Panc1 (cell line): ENCODE measurements around the gene MYL10.

ENCODE experiments used
- SIN3A ChIP-seq: IDR thresholded peaks from 2 replicates; pipeline ENCODE4 v1.6.1; 2012; ENCODE audit warnings: low read depth, mild to moderate bottlenecking, low read length, moderate library complexity, borderline replicate concordance; ENCODE audit not compliant: insufficient read depth
- TF ChIP-seq, protein P1 (sequence below), 2 experiments: IDR thresholded peaks; 2 replicates each; pipeline ENCODE4 v1.6.1; 2011 to 2012; ENCODE audit warnings: low read depth in 2 of 2, control low read depth in 1 of 2, low read length in 1 of 2, mild to moderate bottlenecking in 1 of 2, moderate library complexity in 1 of 2; ENCODE audit not compliant: insufficient read depth in 1 of 2
- TF ChIP-seq, protein P2 (sequence below): fragments of 450-650 bp; IDR thresholded peaks from 2 replicates; pipeline ENCODE4 v1.5.1; 2017; ENCODE audit warnings: mild to moderate bottlenecking

DNA sequence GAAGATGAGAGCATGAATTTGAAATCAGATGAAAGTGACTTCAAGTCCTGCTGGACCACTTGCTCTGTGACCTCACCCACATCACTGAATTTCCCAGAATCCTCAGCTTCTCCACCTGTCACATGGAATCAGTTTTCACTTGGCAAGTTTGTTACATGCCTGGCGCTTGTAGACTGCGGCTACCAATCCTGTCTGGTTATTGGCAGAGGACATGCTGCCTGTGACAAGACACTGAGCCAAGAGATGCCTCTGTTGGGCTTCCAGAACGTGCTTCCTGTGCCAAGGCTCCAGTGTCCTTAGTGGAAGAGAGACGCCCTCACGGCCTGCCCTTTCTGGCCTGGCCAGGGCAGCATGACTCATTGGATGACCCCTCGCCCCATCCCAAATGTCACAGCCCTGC is 4.4 kb upstream of the MYL10 start:
- TF ChIP-seq, protein P1, sequence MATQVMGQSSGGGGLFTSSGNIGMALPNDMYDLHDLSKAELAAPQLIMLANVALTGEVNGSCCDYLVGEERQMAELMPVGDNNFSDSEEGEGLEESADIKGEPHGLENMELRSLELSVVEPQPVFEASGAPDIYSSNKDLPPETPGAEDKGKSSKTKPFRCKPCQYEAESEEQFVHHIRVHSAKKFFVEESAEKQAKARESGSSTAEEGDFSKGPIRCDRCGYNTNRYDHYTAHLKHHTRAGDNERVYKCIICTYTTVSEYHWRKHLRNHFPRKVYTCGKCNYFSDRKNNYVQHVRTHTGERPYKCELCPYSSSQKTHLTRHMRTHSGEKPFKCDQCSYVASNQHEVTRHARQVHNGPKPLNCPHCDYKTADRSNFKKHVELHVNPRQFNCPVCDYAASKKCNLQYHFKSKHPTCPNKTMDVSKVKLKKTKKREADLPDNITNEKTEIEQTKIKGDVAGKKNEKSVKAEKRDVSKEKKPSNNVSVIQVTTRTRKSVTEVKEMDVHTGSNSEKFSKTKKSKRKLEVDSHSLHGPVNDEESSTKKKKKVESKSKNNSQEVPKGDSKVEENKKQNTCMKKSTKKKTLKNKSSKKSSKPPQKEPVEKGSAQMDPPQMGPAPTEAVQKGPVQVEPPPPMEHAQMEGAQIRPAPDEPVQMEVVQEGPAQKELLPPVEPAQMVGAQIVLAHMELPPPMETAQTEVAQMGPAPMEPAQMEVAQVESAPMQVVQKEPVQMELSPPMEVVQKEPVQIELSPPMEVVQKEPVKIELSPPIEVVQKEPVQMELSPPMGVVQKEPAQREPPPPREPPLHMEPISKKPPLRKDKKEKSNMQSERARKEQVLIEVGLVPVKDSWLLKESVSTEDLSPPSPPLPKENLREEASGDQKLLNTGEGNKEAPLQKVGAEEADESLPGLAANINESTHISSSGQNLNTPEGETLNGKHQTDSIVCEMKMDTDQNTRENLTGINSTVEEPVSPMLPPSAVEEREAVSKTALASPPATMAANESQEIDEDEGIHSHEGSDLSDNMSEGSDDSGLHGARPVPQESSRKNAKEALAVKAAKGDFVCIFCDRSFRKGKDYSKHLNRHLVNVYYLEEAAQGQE (IDR thresholded peaks at IDR 0.05; ENCODE audit: insufficient read depth in 1 of 2, low read depth in 2 of 2, low read length in 1 of 2), result no peak
- TF ChIP-seq, protein P2, sequence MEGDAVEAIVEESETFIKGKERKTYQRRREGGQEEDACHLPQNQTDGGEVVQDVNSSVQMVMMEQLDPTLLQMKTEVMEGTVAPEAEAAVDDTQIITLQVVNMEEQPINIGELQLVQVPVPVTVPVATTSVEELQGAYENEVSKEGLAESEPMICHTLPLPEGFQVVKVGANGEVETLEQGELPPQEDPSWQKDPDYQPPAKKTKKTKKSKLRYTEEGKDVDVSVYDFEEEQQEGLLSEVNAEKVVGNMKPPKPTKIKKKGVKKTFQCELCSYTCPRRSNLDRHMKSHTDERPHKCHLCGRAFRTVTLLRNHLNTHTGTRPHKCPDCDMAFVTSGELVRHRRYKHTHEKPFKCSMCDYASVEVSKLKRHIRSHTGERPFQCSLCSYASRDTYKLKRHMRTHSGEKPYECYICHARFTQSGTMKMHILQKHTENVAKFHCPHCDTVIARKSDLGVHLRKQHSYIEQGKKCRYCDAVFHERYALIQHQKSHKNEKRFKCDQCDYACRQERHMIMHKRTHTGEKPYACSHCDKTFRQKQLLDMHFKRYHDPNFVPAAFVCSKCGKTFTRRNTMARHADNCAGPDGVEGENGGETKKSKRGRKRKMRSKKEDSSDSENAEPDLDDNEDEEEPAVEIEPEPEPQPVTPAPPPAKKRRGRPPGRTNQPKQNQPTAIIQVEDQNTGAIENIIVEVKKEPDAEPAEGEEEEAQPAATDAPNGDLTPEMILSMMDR, result no peak
- no peak for TF ChIP-seq SIN3A
